Loucy (cell line): ENCODE data around the gene STX16.

Experiments used
- H2AFZ ChIP-seq: fragments of 200-600 bp; sonication (generic); 2 replicates; pipeline ENCODE4 v1.6.0; 2016; ENCODE audit warnings: antibody characterized with exemption, mild to moderate bottlenecking, low read length, moderate library complexity
- H3F3A ChIP-seq: fragments of 200-600 bp; 2 replicates; pipeline ENCODE4 v1.6.0; 2016; ENCODE audit warnings: antibody characterized with exemption, low read depth, mild to moderate bottlenecking
- H3K27me3 ChIP-seq: fragments of 200-600 bp; sonication (generic); 2 replicates; pipeline ENCODE4 v1.6.1; 2014; ENCODE audit warnings: low read length, mild to moderate bottlenecking; ENCODE audit not compliant: insufficient read depth, poor library complexity, severe bottlenecking
- H3K36me3 ChIP-seq: fragments of 200-600 bp; sonication (generic); 2 replicates; pipeline ENCODE4 v1.6.1; 2016; ENCODE audit warnings: low read length; ENCODE audit not compliant: insufficient read depth
- H3K4me1 ChIP-seq: fragments of 200-600 bp; sonication (generic); 2 replicates; pipeline ENCODE4 v1.5.1; 2014; ENCODE audit warnings: low read length, mild to moderate bottlenecking; ENCODE audit not compliant: insufficient read depth, poor library complexity, severe bottlenecking
- H3K4me2 ChIP-seq: fragments of 200-600 bp; sonication (generic); 2 replicates; pipeline ENCODE4 v1.6.0; 2014; ENCODE audit warnings: antibody characterized with exemption, low read length, low read depth, mild to moderate bottlenecking; ENCODE audit not compliant: poor library complexity, severe bottlenecking
- H3K4me3 ChIP-seq: fragments of 200-600 bp; sonication (generic); 2 replicates; pipeline ENCODE4 v1.5.1; 2014; ENCODE audit warnings: low read length, mild to moderate bottlenecking, mixed read lengths; ENCODE audit not compliant: poor library complexity, severe bottlenecking
- H3K79me2 ChIP-seq: fragments of 200-600 bp; sonication (generic); 2 replicates; pipeline ENCODE4 v1.6.1; 2014; ENCODE audit warnings: low read length; ENCODE audit not compliant: insufficient read depth
- H3K9ac ChIP-seq: fragments of 200-600 bp; sonication (generic); 2 replicates; pipeline ENCODE4 v1.6.0; 2014; ENCODE audit warnings: mild to moderate bottlenecking, low read depth, low read length, moderate library complexity; ENCODE audit not compliant: poor library complexity, severe bottlenecking
- H3K9me2 ChIP-seq: fragments of 200-600 bp; sonication (generic); replicated peaks from 2 replicates; pipeline ENCODE4 v1.6.1; 2016; ENCODE audit warnings: low read depth, low read length, mixed read lengths
- H3K9me3 ChIP-seq: fragments of 200-600 bp; sonication (generic); 2 replicates; pipeline ENCODE4 v1.6.1; 2014; ENCODE audit warnings: mild to moderate bottlenecking, antibody characterized with exemption, low read length, low read depth; ENCODE audit not compliant: insufficient read depth
- H4K20me1 ChIP-seq: fragments of 200-600 bp; sonication (generic); 2 replicates; pipeline ENCODE4 v1.6.0; 2014; ENCODE audit warnings: antibody characterized with exemption, low read length, mild to moderate bottlenecking; ENCODE audit not compliant: insufficient read depth, poor library complexity, severe bottlenecking
- EZH2phosphoT487 ChIP-seq: fragments of 200-600 bp; IDR thresholded peaks from 2 replicates; pipeline ENCODE4 v1.6.1; 2018; ENCODE audit warnings: antibody characterized with exemption, mild to moderate bottlenecking, moderate library complexity, borderline replicate concordance
- TF ChIP-seq, protein P1 (sequence below): fragments of 200-600 bp; sonication (generic); conservative IDR thresholded peaks from 2 replicates; pipeline ENCODE4 v1.5.1; 2014; ENCODE audit warnings: mild to moderate bottlenecking, antibody characterized with exemption, low read length

The STX16 gene

DNA sequence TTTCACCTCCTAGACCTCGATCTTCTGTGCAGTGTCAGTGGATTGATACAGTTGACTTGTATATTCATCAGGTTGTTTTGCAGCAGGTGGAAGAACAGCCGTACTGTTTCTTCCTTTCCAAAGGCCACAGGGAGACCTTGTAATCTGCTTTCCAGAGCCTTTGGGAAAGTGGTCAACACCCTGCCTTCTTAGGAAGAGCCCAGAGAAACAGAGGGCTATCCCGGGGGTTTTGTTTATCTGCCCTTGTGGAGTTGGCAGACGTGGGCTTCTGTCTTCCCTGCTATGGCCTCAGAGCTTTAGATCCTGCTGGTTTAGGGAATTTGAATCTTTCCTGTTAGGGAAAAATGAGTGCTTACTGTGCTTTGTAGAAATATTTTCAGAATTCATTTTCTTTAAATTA, 19.6 kb downstream of the STX16 start:
- H3K9ac ChIP-seq: no peak overlapping the region
- peaks cover 6% of the 10 kb centered on the region for H4K20me1 ChIP-seq
- no peak for TF ChIP-seq EZH2phosphoT487
- TF ChIP-seq, protein P1, sequence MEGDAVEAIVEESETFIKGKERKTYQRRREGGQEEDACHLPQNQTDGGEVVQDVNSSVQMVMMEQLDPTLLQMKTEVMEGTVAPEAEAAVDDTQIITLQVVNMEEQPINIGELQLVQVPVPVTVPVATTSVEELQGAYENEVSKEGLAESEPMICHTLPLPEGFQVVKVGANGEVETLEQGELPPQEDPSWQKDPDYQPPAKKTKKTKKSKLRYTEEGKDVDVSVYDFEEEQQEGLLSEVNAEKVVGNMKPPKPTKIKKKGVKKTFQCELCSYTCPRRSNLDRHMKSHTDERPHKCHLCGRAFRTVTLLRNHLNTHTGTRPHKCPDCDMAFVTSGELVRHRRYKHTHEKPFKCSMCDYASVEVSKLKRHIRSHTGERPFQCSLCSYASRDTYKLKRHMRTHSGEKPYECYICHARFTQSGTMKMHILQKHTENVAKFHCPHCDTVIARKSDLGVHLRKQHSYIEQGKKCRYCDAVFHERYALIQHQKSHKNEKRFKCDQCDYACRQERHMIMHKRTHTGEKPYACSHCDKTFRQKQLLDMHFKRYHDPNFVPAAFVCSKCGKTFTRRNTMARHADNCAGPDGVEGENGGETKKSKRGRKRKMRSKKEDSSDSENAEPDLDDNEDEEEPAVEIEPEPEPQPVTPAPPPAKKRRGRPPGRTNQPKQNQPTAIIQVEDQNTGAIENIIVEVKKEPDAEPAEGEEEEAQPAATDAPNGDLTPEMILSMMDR: no peak
- H2AFZ ChIP-seq: no peak overlapping the region
- no peaks in the 10 kb centered on the region for H3K9me3 ChIP-seq
- H3K9me2 ChIP-seq: no peaks in the 10 kb centered on the region
- H3K27me3 ChIP-seq: no peaks in the 10 kb centered on the region
- no peak overlapping the region for H3K4me3 ChIP-seq
- no peaks in the 10 kb centered on the region for H3F3A ChIP-seq
- H3K4me1 ChIP-seq: no peaks in the 10 kb centered on the region
- peaks cover 74% of the 10 kb centered on the region; the same call in 1 of the 2 replicates for H3K36me3 ChIP-seq
- no peak overlapping the region for H3K4me2 ChIP-seq
- H3K79me2 ChIP-seq: peaks cover 13% of the 10 kb centered on the region; the same call in 1 of the 2 replicates

DNA sequence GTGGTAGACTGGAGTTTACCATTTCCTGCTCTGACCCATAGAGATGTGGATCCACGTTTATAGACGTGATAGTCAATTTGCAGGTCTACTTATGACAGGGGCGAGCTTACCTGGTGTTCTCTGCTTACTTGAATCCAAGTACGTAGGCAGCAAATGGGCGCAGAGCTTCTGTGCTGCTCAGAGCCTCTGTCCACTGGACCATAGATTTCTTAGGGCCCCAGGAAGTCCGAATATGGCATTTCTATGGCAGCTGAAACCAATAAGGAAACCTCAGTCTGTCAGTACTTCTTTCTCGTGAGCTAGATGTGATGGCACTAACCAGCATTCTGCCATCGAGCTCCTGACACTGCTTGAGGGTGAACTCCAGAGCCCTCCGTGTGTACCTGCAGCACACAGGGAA, 22.0 kb downstream of the STX16 start:
- Histone ChIP-seq H3K9ac (no peak overlapping the region), H3F3A (no peaks in the 10 kb centered on the region), H3K79me2 (peaks cover under 1% of the 10 kb centered on the region; the same call in 1 of the 2 replicates), H3K9me3 (no peaks in the 10 kb centered on the region), H4K20me1 (no peaks in the 10 kb centered on the region), H3K9me2 (no peaks in the 10 kb centered on the region), H3K4me3 (no peak overlapping the region), H2AFZ (no peak overlapping the region), H3K36me3 (peaks cover 82% of the 10 kb centered on the region; the same call in 1 of the 2 replicates), H3K4me2 (no peak overlapping the region), H3K27me3 (no peaks in the 10 kb centered on the region), H3K4me1 (no peaks in the 10 kb centered on the region)
- no peak for TF ChIP-seq EZH2phosphoT487
- TF ChIP-seq, protein P1: no peak

DNA sequence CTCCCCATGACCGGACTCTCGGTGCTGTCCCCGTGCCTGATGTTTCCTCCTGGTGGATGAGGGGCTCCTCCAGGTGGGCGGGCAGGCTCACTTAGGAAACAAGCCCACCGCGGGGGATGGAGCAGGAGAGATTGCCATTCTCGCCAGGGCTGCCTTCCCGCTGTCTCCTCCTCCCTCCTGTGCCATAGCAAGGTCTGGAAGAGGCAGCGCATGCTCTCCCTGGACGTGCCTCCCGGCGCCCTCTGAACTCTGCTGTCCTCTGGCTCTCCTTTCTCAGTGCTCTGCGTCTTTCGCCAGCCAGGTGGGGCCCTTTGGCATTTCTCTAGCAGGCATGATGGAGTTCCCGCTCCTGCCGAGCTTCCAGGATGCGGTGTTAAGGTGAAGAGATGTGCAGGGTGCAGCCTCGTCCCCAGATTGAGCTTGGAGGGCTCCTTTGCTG, 24.1 kb downstream of the STX16 start:
- H3K4me1 ChIP-seq: no peaks in the 10 kb centered on the region
- no peak overlapping the region for H3K9ac ChIP-seq
- no peaks in the 10 kb centered on the region for H3K9me3 ChIP-seq
- no peak overlapping the region for H3K4me3 ChIP-seq
- no peak overlapping the region for H3K4me2 ChIP-seq
- peaks cover 84% of the 10 kb centered on the region; the same call in 1 of the 2 replicates for H3K36me3 ChIP-seq
- H3K9me2 ChIP-seq: no peaks in the 10 kb centered on the region
- no peak for TF ChIP-seq EZH2phosphoT487
- TF ChIP-seq, protein P1: no peak
- H3K27me3 ChIP-seq: no peaks in the 10 kb centered on the region
- H3K79me2 ChIP-seq: no peaks in the 10 kb centered on the region
- H2AFZ ChIP-seq: no peak overlapping the region
- no peaks in the 10 kb centered on the region for H3F3A ChIP-seq
- H4K20me1 ChIP-seq: no peaks in the 10 kb centered on the region
